Natural killer cell (primary cell): Measurements from ENCODE around the gene ARHGAP24. TPM values are rescaled to one million over a fixed set of nuclear protein-coding genes. Genes with fewer than 3 reads are reported as not detected.

Experiments used
- ATAC-seq, 3 donors: fragments of 150-1000 bp in 2 of 3; fragments of 200-7000 bp in 1 of 3; cut with Tn5 transposase; 1 replicate in 1 of 3; 2 replicates in 2 of 3; pipeline ENCODE4 v1.10.0; 2021; ENCODE audit warnings: mild to moderate bottlenecking in 2 of 3, moderate library complexity in 2 of 3
- DNase-seq, 2 donors: peaks; one replicate each; pipeline versions ENCODE4 v3.0.0 to v3.0.0-alpha.2; 2013 to 2021; ENCODE audit warnings: mixed read lengths in 1 of 2
- H3K27ac ChIP-seq: one replicate; pipeline ENCODE4 v1.5.1; 2013; ENCODE audit warnings: mild to moderate bottlenecking, low read length
- H3K27me3 ChIP-seq: one replicate; pipeline ENCODE4 v1.6.1; 2013; ENCODE audit warnings: low read length; ENCODE audit not compliant: control insufficient read depth, insufficient read depth
- H3K36me3 ChIP-seq: one replicate; pipeline ENCODE4 v1.6.1; 2013; ENCODE audit warnings: low read length; ENCODE audit not compliant: control insufficient read depth, insufficient read depth
- H3K4me1 ChIP-seq: one replicate; pipeline ENCODE4 v1.6.1; 2013; ENCODE audit warnings: low read length; ENCODE audit not compliant: control insufficient read depth, insufficient read depth
- H3K4me3 ChIP-seq: one replicate; pipeline ENCODE4 v1.5.1; 2013; ENCODE audit warnings: low read length
- H3K9me3 ChIP-seq: one replicate; pipeline ENCODE4 v1.6.1; 2013; ENCODE audit warnings: low read length; ENCODE audit not compliant: control insufficient read depth, insufficient read depth
- H3K27ac Mint-ChIP-seq, 2 donors: one replicate each; pipeline ENCODE4 v1.8.0; 2022; ENCODE audit warnings: mild to moderate bottlenecking in 2 of 2, mixed read lengths in 2 of 2, moderate library complexity in 1 of 2
- H3K27me3 Mint-ChIP-seq, 2 donors: one replicate each; pipeline ENCODE4 v1.8.0; 2022; ENCODE audit warnings: low read depth in 2 of 2, mixed read lengths in 2 of 2
- H3K36me3 Mint-ChIP-seq: one replicate; pipeline ENCODE4 v1.8.0; 2022; ENCODE audit warnings: mixed read lengths
- H3K4me1 Mint-ChIP-seq, 2 donors: one replicate each; pipeline ENCODE4 v1.8.0; 2022; ENCODE audit warnings: mixed read lengths in 2 of 2
- H3K4me3 Mint-ChIP-seq: one replicate; pipeline ENCODE4 v1.8.0; 2022; ENCODE audit warnings: mild to moderate bottlenecking, moderate library complexity, mixed read lengths
- H3K9me3 Mint-ChIP-seq, 2 donors: one replicate each; pipeline ENCODE4 v1.8.0; 2022; ENCODE audit warnings: mixed read lengths in 2 of 2
- WGBS: methylation state at CpG from one replicate; pipeline ENCODE4 v1.1.7; 2013; ENCODE audit warnings: missing lambda C conversion rate; ENCODE audit not compliant: insufficient coverage; 5-methylcytosine and 5-hydroxymethylcytosine counted together
- intact Hi-C: fragments of 100-400 bp; cut with micrococcal nuclease; formaldehyde crosslinking; loops from one replicate; pipeline ENCODE4 v1.14.2; 2022
- total RNA-seq, 4 donors: library from RNA; stranded (reverse); fragments of 120-200 nt in 1 of 4; gene quantifications; one replicate each; pipeline versions ENCODE4 v1.2.3 to v1.2.4, GENCODE V29; 2013 to 2022
- TF ChIP-seq, protein P1 (sequence below): fragments of 200-600 bp; IDR thresholded peaks from one replicate; pipeline ENCODE4 v1.8.0; 2022; ENCODE audit warnings: antibody characterized with exemption

ARHGAP24 gene
- total RNA-seq, 3 donors from 2014 or later (not counting 1 experiment from before 2014, with no cell fraction given): 1.7 to 3.6 (median 1.7) TPM

- H3K36me3 Mint-ChIP-seq: no peaks in the 10 kb centered on the region
- TF ChIP-seq, protein P1, sequence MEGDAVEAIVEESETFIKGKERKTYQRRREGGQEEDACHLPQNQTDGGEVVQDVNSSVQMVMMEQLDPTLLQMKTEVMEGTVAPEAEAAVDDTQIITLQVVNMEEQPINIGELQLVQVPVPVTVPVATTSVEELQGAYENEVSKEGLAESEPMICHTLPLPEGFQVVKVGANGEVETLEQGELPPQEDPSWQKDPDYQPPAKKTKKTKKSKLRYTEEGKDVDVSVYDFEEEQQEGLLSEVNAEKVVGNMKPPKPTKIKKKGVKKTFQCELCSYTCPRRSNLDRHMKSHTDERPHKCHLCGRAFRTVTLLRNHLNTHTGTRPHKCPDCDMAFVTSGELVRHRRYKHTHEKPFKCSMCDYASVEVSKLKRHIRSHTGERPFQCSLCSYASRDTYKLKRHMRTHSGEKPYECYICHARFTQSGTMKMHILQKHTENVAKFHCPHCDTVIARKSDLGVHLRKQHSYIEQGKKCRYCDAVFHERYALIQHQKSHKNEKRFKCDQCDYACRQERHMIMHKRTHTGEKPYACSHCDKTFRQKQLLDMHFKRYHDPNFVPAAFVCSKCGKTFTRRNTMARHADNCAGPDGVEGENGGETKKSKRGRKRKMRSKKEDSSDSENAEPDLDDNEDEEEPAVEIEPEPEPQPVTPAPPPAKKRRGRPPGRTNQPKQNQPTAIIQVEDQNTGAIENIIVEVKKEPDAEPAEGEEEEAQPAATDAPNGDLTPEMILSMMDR: no peak
- no peak overlapping the region for H3K27ac Mint-ChIP-seq
- Histone ChIP-seq H3K4me1 (no peaks in the 10 kb centered on the region), H3K27me3 (no peaks in the 10 kb centered on the region), H3K9me3 (no peaks in the 10 kb centered on the region), H3K36me3 (no peaks in the 10 kb centered on the region), H3K4me3 (no peak overlapping the region), H3K27ac (no peak overlapping the region)
- intact Hi-C loops: no loop called here
- ATAC-seq (no peak), DNase-seq (no peak)
- H3K9me3 Mint-ChIP-seq: peaks cover 8 to 9% of the 10 kb centered on the region in 2 donors
- no peaks in the 10 kb centered on the region for H3K4me1 Mint-ChIP-seq
- no peak overlapping the region for H3K4me3 Mint-ChIP-seq
- no peaks in the 10 kb centered on the region for H3K27me3 Mint-ChIP-seq
- WGBS: 29% methylated on average over 1 of the region's 1 CpG
Observed at GRCh38 chr4:85732124-85732523, 257.2 kb downstream of the ARHGAP24 start.

GRCh38 chr4:85733798-85734197 lies 258.8 kb downstream of the ARHGAP24 start:
- no peaks in the 10 kb centered on the region for H3K36me3 Mint-ChIP-seq
- H3K9me3 Mint-ChIP-seq: peaks cover 6 to 9% of the 10 kb centered on the region in 2 donors
- TF ChIP-seq, protein P1: no peak
- Histone ChIP-seq H3K9me3 (no peaks in the 10 kb centered on the region), H3K4me3 (no peak overlapping the region), H3K27ac (no peak overlapping the region), H3K27me3 (no peaks in the 10 kb centered on the region), H3K4me1 (no peaks in the 10 kb centered on the region), H3K36me3 (no peaks in the 10 kb centered on the region)
- H3K4me3 Mint-ChIP-seq: no peak overlapping the region
- no peaks in the 10 kb centered on the region for H3K4me1 Mint-ChIP-seq
- no peak for DNase-seq
- H3K27ac Mint-ChIP-seq: no peak overlapping the region
- H3K27me3 Mint-ChIP-seq: no peaks in the 10 kb centered on the region
- intact Hi-C loops: no loop called here
- ATAC-seq: no peak

GRCh38 chr4:85734424-85734831 lies 259.5 kb downstream of the ARHGAP24 start:
- TF ChIP-seq, protein P1: no peak
- Mint-ChIP-seq H3K4me1 (no peaks in the 10 kb centered on the region), H3K9me3 (peaks cover 6 to 13% of the 10 kb centered on the region in 2 donors), H3K27ac (no peak overlapping the region), H3K4me3 (no peak overlapping the region), H3K36me3 (no peaks in the 10 kb centered on the region), H3K27me3 (no peaks in the 10 kb centered on the region)
- no peaks in the 10 kb centered on the region for H3K9me3 ChIP-seq
- H3K36me3 ChIP-seq: no peaks in the 10 kb centered on the region
- DNase-seq: no peak
- no peaks in the 10 kb centered on the region for H3K4me1 ChIP-seq
- H3K27me3 ChIP-seq: no peaks in the 10 kb centered on the region
- intact Hi-C loops: no loop called here
- ATAC-seq: no peak
- H3K27ac ChIP-seq: no peak overlapping the region
- no peak overlapping the region for H3K4me3 ChIP-seq
- WGBS: no CpG with 5 or more reads among the region's 1 CpG

GRCh38 chr4:85736571-85736970 lies 261.6 kb downstream of the ARHGAP24 start:
- Mint-ChIP-seq H3K9me3 (peaks cover 6 to 16% of the 10 kb centered on the region in 2 donors), H3K27me3 (no peaks in the 10 kb centered on the region), H3K27ac (no peak overlapping the region), H3K4me3 (no peak overlapping the region), H3K4me1 (no peaks in the 10 kb centered on the region), H3K36me3 (no peaks in the 10 kb centered on the region)
- 80% methylated on average over 1 of the region's 2 CpGs for WGBS
- DNase-seq: no peak
- H3K27me3 ChIP-seq: no peaks in the 10 kb centered on the region
- no peaks in the 10 kb centered on the region for H3K9me3 ChIP-seq
- intact Hi-C loops: no loop called here
- TF ChIP-seq, protein P1: no peak
- H3K4me1 ChIP-seq: no peaks in the 10 kb centered on the region
- H3K36me3 ChIP-seq: no peaks in the 10 kb centered on the region
- ATAC-seq: no peak
- H3K27ac ChIP-seq: no peak overlapping the region
- H3K4me3 ChIP-seq: no peak overlapping the region
